ENCODE measurements around the gene CRY2. TPM values are rescaled to one million over a fixed set of nuclear protein-coding genes. Genes with fewer than 3 reads are reported as not detected.

CRY2 gene
- total and polyA plus RNA-seq, 2 of the 8 experiments (the other 6 are each of a cell fraction or from before 2014, with no cell fraction given), result 8.0 to 9.4 TPM

- TF ChIP-seq SP1 (IDR thresholded peaks at IDR 0.05; ENCODE audit: low read depth, low read length) (no peak), KDM4A (IDR thresholded peaks at IDR 0.05; ENCODE audit: low read depth, low read length, severe bottlenecking) (no peak), BACH1 (IDR thresholded peaks at IDR 0.05; ENCODE audit: low read length) (no peak)
These were observed 40.1 kb upstream of the CRY2 start (continued) for GRCh38 chr11:45806937-45807791.

Data from H1 (cell line).